HG02642 (cell line): Measurements from ENCODE around the gene GRK5.

Experiments used
- ATAC-seq: cut with Tn5 transposase; IDR thresholded peaks from one replicate; pipeline ENCODE4 v1.9.1; 2021; ENCODE audit warnings: mild to moderate bottlenecking; ENCODE audit not compliant: unreplicated experiment, poor library complexity

The GRK5 gene

GRCh38 chr10:119393845-119394244, 186.5 kb downstream of the GRK5 start:
- ATAC-seq: no peak

GRCh38 chr10:119394657-119395279, 187.4 kb downstream of the GRK5 start:
- no peak for ATAC-seq

GRCh38 chr10:119395280-119396007, 188.1 kb downstream of the GRK5 start:
- ATAC-seq: no peak

- no peak for ATAC-seq
These were observed 188.8 kb downstream of the GRK5 start for GRCh38 chr10:119396008-119396708.

GRCh38 chr10:119396709-119397071, 189.3 kb downstream of the GRK5 start:
- ATAC-seq: no peak

- ATAC-seq: no peak
These were observed 190.0 kb downstream of the GRK5 start for GRCh38 chr10:119397416-119397815.

GRCh38 chr10:119398996-119399395, 191.6 kb downstream of the GRK5 start:
- no peak for ATAC-seq

- no peak for ATAC-seq
These were observed 192.1 kb downstream of the GRK5 start for GRCh38 chr10:119399466-119399865.

GRCh38 chr10:119401671-119402395, 194.5 kb downstream of the GRK5 start:
- ATAC-seq: no peak

GRCh38 chr10:119403921-119404320, 196.6 kb downstream of the GRK5 start:
- ATAC-seq: no peak

- no peak for ATAC-seq
These were observed 197.5 kb downstream of the GRK5 start for GRCh38 chr10:119404719-119405519.

- ATAC-seq: no peak
These were observed 198.1 kb downstream of the GRK5 start for GRCh38 chr10:119405520-119405807.

- ATAC-seq: no peak
These were observed 198.8 kb downstream of the GRK5 start for GRCh38 chr10:119406137-119406536.

GRCh38 chr10:119406601-119407253, 199.4 kb downstream of the GRK5 start:
- ATAC-seq: no peak

- ATAC-seq: no peak
These were observed 199.9 kb downstream of the GRK5 start for GRCh38 chr10:119407254-119407777.

- ATAC-seq: no peak
These were observed 200.7 kb downstream of the GRK5 start for GRCh38 chr10:119408072-119408471.

- no peak for ATAC-seq
These were observed 201.6 kb downstream of the GRK5 start for GRCh38 chr10:119408969-119409371.

- no peak for ATAC-seq
These were observed 202.0 kb downstream of the GRK5 start for GRCh38 chr10:119409385-119409784.

- no peak for ATAC-seq
These were observed 202.5 kb downstream of the GRK5 start for GRCh38 chr10:119409906-119410305.
